ENCODE measurements around the gene LUZP1. TPM values are rescaled to one million over a fixed set of nuclear protein-coding genes. Genes with fewer than 3 reads are reported as not detected.

LUZP1 gene
- polyA plus RNA-seq, 1 donor from 2014 or later, result 13.2 TPM

- Mint-ChIP-seq H3K27ac (no peak overlapping the region), H3K27me3 (no peaks in the 10 kb centered on the region), H3K36me3 (peaks cover 4% of the 10 kb centered on the region), H3K4me1 (peaks cover 17 to 30% (median 19%) of the 10 kb centered on the region in 3 donors), H3K9me3 (no peaks in the 10 kb centered on the region), H3K4me3 (no peak overlapping the region)
Observed at GRCh38 chr1:23035823-23036452, 132.7 kb downstream of the LUZP1 start.

Other genes with a start within 250 kb of the LUZP1 start
- not detected for gene LACTBL1, start 196.0 kb downstream of the LUZP1 start, polyA plus RNA-seq
- not detected for gene TEX46, start 153.0 kb downstream of the LUZP1 start, polyA plus RNA-seq
- gene KDM1A, start 149.4 kb downstream of the LUZP1 start, polyA plus RNA-seq, result 43.8 TPM
- gene HTR1D, start 48.6 kb upstream of the LUZP1 start, polyA plus RNA-seq, result not detected
- gene HNRNPR, start 175.4 kb upstream of the LUZP1 start, polyA plus RNA-seq, result 164 TPM
- 2.5 TPM for gene ZNF436, start 201.0 kb upstream of the LUZP1 start, polyA plus RNA-seq